GM19023 (cell line): ENCODE results near the gene PTPN11.
"Not testable (repeated sequence)": the region's sequence is repeated elsewhere in the genome, so short reads cannot be mapped to it uniquely, and the experiment has no call there.

ENCODE experiments used
- ATAC-seq: cut with Tn5 transposase; IDR thresholded peaks from one replicate; pipeline ENCODE4 v1.9.1; 2021; ENCODE audit warnings: mild to moderate bottlenecking, moderate library complexity; ENCODE audit not compliant: unreplicated experiment

PTPN11 gene

DNA sequence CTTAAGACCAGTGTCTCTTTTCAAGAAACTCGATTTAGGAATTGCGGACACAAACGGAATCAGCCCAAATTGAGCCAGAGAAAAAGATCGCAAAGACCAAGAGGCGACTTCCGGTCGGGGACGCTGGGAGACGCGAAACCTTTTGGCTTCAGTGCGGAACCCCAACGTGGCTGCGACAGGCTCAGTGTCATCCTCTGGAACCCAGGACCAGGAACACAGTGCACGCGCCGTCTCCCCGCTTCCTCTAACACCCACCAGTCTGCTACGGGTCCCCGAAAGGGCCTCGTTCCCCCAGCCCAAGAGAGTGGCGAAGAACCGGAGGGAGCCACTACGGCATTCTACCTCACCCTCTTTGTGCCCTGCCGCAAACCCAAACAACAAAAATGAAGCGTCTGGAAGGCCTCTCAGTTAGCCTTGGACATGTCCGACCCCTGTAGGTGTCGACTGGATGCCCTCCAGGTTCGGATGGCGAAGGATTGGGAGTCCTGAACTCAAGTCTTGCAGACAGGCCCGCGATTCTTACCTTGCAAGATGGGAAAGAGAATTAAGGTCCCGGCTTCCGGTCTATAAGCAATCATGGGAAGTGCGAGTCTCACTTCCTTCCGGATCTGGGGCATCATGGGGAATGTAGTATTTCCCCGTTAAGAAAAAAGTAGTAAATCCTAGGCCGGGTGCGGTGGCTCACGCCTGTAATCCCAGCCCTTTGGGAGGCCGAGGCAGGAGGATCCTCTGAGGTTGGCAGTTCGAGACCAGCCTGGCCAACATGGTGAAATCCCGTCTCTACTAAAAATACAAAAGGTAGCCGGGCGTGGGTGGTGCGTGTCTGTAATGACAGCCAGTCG lies 9.5 kb upstream of the PTPN11 start, which contains the start of gene RPL6:
Gene RPL6 (minus strand): TSS at position 542 of the 842 bp plus-strand sequence. CDS start 949 bp downstream, outside the sequence.
- ATAC-seq: peak; percentile 81

DNA sequence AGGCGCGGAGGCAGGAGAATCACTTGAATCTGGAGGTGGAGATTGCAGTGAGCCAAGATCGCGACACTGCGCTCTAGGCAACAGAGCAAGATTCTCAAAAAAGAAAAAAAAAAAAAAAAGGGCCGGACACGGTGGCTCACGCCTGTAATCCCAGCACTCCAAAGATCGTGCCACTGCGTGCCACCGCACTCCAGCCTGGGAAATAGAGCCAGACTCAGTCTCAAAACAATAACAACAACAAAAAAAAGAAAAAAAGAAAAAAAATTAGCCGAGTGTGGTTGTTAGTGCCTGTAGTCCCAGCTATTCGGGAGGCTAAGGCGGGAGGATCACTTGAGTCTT lies 8.9 kb upstream of the PTPN11 start:
- ATAC-seq: no peak

GRCh38 chr12:112413855-112414625 lies 4.7 kb upstream of the PTPN11 start:
- no peak for ATAC-seq

DNA sequence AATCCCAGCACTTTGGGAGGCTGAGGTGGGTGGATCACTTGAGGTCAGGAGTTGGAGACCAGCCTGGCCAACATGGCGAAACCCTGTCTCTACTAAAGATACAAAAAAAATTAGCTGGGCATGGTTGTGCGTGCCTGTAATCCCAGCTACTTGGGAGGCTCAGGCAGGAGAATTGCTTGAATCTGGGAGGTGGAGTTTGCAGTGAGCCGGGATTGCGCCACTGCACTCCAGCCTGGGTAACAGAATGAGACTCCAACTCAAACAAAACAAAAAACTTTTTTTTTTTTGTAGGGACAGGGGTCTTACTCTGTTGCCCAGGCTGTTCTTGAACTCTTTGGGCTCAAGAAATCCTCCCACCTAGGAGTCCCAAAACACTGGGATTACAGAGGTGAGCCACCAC lies 3.3 kb upstream of the PTPN11 start:
- not testable (repeated sequence) for ATAC-seq

DNA sequence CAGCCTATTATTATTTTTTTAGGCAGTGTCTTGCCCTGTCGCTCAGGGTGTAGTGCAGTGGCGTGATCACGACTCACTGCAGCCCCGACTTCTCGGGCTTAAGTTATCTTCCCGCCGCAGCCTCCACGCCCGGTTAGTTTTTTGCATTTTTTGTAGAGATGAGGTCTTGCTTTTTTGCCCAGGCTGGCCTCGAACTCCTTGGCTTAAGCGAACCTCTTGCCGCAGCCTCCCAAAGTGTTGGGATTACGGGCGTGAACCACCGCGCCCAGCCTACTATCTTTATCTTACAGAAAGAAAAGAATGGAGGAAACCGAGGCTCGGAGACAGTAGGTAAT lies 507 bp upstream of the PTPN11 start:
- no peak for ATAC-seq

DNA sequence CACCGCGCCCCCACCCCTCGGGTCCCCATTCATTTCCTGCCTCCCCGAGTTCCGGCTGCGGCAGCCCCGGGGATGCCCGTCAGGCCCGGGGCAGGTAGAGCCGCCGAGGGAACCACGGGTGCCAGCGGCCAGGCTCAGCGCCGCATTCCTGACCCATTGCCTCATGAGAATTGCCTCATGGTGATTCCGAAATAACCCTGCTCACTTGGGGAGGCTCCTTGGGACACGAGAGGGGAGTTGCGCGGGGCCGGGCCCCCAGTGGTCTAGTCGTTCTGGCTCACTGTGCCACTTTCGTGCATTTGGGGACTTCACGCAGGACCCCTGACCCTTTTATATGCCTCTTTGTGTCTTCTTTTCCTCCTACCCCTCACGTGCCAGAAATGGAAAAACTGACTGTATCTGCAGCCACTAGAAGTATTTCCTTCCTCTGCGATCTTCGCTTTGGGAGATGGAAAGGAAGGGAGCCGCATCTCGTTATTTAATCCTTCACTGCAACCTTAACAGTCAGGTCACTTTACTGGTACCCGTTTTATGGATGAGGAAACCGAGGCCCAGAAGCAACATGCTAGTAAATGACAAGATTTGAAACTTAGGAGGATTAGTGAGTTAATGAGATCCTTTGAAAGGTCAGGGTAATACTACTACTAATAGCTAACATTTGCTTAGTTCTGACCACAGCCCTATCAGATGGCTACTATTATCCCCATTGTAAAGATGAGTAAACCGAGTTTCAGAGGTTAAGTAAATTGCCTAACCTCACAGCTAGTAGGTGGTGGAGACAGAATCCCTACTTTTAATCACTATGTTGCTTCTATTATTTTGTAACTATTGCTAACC lies 768 bp downstream of the PTPN11 start:
- ATAC-seq: peak; percentile 44

DNA sequence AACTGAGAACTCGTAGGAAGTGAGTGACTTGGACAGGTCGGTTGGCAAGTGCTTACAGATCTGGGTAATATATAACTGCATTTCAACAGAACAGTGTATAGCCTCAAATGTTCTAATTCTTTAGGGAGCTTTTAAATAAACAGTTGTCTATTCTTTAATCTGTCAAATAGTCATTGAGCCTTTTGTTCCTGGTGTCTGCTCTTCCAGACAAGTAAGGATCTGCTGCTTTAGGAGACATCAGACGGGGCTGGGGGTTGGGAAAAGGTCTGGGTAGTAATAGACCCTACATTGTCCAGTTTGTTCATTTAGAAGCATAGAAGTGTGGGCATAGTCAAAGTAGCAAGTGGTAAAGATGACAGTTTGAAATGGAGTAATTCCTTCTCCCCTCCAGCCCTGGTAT lies 2.0 kb downstream of the PTPN11 start:
- ATAC-seq: no peak

DNA sequence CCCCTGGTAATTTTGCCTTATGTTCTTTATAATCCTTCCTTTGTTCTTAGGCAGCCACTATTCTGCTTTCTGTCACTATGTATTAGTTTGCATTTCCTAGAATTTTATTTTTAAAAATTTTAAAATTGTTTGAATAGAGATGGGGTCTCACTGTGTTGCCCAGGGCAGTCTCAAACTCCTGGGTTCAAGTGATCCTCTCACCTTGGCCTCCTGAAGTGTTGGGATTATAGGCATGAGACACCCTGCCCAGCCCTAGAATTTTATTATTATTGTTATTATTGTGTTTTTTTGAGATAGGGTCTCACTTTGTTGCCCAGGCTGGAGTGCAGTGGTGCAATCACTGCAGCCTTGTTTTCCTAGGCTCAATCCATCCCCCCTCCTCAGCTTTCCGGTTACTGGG lies 2.6 kb downstream of the PTPN11 start:
- no peak for ATAC-seq

- no peak for ATAC-seq
Measured at GRCh38 chr12:112422531-112422930, 3.8 kb downstream of the PTPN11 start.

DNA sequence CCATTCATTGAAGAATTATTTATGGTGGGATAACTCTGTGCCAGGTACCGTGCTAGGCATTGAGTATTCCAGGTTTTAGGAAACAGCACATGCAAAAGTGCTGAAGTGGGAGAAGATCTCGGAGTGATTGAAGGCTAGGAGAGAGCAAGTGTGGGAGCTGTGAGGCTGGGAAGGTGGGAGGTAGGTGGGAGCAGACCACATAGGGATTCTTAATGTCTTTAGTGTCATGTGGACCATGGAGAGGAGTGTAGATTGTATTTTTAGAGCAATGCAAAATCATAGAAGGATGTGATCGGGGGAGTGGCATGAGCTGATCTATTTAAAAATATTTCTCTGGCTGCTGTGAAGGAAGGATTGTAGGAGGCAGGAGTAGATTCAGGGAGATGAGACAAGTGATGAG lies 5.4 kb downstream of the PTPN11 start:
- ATAC-seq: no peak

DNA sequence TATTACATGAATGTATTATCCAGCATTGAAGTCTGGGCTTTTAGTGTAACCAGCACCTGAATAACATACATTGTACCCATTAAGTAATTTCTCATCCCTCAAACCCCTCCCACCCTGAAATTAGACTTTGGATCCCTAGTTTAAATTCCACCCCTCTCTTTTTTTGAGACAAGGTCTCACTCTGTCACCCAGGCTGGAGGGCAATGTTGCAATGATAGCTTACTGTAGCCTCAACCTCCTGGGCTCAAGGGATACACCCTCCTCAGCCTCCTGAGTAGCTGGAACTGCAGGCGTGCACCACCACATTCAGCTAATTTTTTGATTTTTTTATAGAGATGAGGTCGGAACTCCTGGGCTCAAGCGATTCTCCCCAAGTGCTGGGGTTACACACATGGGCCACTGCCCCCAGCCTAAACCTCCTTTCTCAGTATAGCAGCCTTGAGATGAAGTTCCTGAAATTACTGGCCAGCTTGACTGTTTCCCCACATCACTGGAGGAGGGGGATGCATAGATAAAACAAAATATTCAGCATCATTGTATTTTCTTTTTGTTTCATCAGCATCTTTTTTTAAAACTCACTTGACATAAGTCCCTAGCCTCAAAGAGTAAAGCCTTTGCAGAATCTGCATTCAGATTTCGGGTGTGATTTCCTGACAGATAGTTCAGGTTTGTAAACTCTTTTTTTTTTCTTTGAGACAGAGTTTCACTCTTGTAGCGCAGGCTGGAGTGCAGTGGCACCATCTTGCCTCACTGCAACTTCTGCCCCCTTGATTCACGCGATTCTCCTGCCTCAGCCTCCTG lies 7.0 kb downstream of the PTPN11 start:
- ATAC-seq: no peak

GRCh38 chr12:112427760-112428159 lies 9.0 kb downstream of the PTPN11 start:
- ATAC-seq: no peak

GRCh38 chr12:112430929-112431328 lies 12.2 kb downstream of the PTPN11 start:
- no peak for ATAC-seq

DNA sequence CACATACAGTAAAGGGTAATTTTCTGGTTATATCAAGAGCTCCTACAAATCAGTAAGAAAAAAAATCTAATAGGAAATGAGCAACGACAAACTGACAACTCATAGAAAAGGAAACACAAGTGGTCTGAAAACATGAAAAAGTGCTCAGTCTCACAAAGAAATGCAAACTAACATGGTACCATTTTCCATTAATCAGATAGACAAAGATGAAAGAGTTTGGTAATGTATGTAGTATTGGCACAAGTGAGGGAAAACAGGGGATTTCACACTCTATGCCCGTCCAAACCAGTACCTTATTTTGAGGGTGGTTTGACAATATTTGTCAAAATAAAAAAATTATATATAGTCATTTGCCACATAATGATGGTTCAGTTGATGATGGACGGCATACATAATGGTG lies 13.2 kb downstream of the PTPN11 start:
- no peak for ATAC-seq

DNA sequence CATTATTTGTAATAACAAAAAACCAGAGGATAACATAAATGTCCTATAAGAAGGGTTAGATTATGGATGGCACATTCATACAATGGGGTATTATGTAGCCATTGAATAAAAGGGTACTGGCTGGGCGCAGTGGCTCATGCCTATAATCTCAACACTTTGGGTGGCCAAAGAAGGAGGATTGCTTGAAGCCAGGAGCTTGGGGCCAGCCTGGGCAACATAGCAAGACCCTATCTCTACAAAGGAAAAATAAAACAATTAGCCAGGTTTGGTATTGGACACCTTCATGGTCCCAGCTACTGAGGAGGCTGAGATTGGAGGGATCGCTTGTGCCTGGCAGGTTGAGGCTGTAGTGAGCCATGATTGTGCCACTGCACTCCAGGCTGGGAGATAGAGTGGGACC lies 14.8 kb downstream of the PTPN11 start:
- ATAC-seq: no peak

GRCh38 chr12:112438645-112439044 lies 19.9 kb downstream of the PTPN11 start:
- not testable (repeated sequence) for ATAC-seq

DNA sequence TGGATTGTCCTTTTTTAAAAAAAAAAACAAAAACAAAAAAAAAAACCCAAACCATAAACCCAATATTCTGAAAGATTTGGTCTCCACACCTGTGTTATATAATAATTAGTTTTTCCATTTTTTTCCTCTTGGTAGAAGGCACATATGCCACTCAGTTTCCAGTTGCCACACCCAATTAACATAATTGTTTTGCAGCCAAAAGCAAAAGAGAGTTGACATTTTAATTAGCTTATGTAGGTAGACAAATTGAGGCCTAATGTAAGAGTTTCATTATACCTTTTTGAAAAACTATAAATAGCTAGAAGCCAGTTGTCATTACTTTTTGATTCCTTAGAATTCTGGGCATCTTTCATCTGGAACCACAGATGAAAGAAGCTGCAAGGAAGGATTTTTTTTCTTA lies 21.0 kb downstream of the PTPN11 start:
- ATAC-seq: no peak

GRCh38 chr12:112440653-112441052 lies 21.9 kb downstream of the PTPN11 start:
- not testable (repeated sequence) for ATAC-seq

GRCh38 chr12:112443916-112444315 lies 25.2 kb downstream of the PTPN11 start:
- ATAC-seq: no peak

- ATAC-seq: no peak
Measured at GRCh38 chr12:112446008-112446725, 27.4 kb downstream of the PTPN11 start.
